KG1 (cell line): ENCODE data around the gene ELF2.
A peak's percentile ranks its signal among the peaks of the same experiment; 100 is the strongest.
"Not testable (repeated sequence)": the region's sequence is repeated elsewhere in the genome, so short reads cannot be mapped to it uniquely, and the experiment has no call there.

Experiments used
- DNase-seq: peaks from one replicate; lab custom pipeline; 2025; lab: John Stamatoyannopoulos, UW

ELF2 gene

DNA sequence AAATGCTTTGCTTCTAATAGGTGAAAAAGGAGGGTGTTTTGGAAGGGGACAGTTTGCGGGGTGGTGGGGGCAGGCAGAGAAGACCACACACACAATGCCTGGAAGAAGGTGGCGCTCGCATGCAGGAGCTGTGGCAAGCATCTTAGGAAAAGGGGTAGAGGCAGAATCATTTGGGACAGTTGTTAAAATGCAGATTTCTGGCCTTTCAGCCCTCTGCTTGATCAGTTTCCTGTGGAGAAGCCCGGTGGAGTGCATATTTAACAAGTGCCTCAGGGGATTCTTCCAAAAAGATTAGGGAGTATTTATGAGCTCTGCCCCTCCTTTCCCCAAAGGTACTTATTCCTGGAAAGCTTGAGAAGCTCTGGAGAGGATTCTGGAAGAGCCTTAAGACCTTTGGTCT is 156.6 kb downstream of the ELF2 start:
- no peak for DNase-seq

DNA sequence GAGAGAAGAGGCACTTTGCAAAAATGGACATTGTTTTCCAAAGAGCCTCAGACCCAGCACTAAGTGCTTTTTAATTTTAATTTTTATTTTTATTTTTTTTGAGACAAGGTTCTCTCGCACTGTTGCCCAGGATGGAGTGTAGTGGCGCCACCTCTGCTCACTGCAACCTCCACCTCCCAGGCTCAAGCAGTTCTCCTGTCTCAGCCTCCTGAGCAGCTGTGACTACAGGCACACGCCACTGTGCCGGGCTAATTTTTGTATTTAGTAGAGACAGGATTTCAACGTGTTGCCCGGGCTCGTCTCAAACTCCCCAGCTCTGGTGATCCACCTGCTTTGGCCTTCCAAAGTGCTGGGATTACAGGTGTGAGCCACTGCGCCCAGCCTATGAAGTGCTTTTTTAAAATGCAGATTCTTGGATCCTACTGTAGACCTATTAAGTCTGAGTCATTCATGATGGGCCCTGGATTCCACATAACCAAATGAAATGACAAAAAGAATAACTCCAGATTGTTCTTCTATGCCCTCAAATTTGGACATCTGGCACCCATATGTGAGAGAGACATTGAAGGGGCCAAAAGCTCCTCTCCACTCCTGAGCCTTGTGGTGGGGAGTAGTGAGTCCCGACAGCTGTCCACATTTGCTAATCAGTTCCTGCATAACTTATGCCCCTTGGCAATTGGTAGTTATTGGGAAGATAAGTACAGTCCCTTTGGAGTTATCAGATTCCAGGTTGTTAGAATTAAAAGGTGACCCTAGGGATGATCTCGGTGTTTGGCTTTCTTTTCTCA is 157.9 kb downstream of the ELF2 start:
- no peak for DNase-seq

DNA sequence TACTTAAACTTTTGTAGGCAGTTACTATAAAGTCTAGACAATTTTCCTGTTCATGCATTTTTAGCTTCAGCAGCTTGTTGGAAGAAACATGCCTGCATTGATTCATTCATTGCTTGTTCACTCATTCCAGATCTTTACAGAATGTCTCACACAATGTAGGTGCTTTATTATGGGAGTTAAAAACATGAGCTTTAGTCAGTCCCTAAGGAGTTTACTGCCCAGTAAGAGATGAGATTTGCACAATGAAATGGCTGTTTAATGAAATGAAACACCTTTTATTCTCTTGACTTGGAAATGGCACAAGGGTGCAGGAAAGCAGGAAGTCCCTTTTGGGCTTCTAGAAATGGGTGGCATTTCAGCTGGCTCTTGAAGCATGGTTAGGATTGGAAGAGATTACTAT is 158.5 kb downstream of the ELF2 start:
- no peak for DNase-seq

DNA sequence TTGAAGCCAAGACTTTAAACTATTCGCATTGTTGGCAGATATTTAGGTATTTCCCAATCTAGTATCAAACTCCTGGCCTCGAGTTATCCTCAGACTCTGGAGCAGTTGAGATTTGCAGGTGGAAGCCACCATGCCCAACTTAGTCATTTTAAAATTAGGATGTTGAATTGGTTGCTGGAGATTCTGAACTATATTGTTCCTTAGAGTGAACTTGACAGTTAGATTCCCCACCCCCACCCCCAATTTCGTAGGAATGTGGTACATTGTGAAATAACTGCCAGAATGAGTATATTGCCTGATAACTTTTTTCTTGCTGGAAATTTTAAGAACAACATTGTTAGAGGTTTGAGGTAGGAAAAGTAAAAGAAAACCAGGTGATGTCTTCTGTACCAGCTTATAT is 159.2 kb downstream of the ELF2 start:
- no peak for DNase-seq

DNA sequence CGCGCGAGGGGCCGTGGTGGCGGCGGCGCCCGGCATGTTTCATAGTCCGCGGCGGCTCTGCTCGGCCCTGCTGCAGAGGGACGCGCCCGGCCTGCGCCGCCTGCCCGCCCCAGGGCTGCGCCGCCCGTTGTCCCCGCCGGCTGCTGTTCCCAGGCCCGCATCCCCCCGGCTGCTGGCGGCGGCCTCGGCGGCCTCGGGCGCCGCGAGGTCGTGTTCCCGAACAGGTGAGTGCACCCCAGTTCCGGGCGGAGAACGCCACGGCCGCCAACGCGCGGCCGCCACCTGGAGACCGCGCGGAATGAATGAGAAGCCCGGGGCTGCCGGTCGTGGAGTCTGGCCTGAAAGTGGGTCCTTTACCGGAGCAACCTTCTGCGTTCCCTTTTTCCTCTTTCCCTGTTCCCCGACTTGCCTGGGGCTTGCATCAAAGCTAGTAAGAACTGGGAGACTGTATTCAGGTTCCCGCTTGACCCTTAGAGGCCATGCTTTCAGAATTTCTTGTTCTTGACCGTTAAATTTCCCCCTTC is 161.0 kb downstream of the ELF2 start:
- peak; percentile 29 for DNase-seq

GRCh38 chr4:139015269-139015947 is 161.6 kb downstream of the ELF2 start, which contains the start of gene NOCT:
NOCT (plus strand) TSS chr4:139015781; CDS start chr4:139015982, 201 bp downstream.
- peak; percentile 87 for DNase-seq

DNA sequence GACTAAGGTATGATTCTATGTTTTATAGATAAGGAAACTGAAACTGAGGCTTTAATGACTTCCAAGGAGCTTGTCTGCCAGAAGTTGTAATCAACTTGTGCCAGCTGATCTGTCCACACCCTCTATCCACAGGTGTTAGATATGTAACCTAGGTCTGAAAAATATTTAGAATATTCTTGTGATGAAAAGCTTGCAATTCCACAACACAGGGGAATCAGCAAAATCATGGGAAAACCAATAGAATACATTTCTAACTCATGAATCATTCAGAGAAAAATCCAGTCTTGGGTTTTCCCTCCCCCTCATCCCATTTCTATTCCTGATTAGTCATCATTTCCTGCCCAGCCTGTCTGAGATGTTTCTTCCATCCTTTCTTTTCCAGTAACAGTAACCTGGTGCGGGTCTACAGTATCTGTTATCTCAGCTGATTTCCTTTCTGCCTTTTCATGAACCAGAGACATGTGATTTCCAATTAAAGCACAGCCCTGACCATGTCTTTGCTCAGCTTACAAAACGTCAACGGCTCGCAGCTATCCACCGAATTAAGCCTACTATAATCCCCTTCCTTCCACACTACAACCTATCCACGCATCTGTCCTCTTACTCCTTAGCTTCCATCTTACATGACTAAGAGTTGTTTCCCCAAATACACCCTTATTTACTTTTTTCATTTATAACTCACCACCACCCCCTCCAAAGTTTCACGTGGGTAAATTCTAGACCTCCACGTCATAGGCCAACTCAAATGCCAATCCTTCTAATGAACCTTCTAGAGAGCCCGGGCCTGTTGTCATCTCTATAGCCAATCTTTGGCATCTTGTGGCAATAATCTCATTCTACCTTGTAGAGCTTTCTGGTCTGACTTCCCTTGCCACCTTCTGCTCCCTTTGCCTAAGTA is 162.4 kb downstream of the ELF2 start:
- DNase-seq, result no peak

GRCh38 chr4:139011225-139011950 is 165.6 kb downstream of the ELF2 start:
- DNase-seq, result no peak

- no peak for DNase-seq
Measured at GRCh38 chr4:139009702-139010101, 167.3 kb downstream of the ELF2 start.

GRCh38 chr4:139008278-139008677 is 168.7 kb downstream of the ELF2 start:
- not testable (repeated sequence) for DNase-seq

- no peak for DNase-seq
Measured at GRCh38 chr4:139007640-139008039, 169.4 kb downstream of the ELF2 start.
